T-helper 2 cell (primary cell): ENCODE measurements around the gene EPB41L4A.
"Not testable (repeated sequence)": the region's sequence is repeated elsewhere in the genome, so short reads cannot be mapped to it uniquely, and the experiment has no call there.

Experiments
- DNase-seq, 5 experiments: peaks; one replicate each; pipeline versions ENCODE4 v3.0.0 to v3.0.0-alpha.2; 2012 to 2022

Gene EPB41L4A

DNA sequence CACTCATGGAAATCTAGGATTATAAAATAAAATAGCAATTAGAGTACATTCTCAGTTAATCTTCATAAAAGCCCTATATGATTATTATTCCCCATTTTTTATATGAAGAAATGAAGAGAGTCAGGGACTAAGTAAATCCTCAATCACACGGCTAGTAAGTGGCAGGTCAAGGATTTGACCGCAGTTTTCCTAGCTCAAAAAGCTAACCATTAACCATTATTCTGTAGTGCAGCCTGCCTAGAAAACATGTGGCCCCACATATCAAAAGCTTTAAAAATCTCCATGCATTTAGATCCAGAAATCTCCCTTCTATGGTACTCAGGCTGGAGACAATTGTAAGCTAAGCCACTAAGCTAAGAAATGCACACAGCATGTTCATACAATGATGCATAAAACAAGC lies 21.4 kb downstream of the EPB41L4A start:
- DNase-seq = no peak

DNA sequence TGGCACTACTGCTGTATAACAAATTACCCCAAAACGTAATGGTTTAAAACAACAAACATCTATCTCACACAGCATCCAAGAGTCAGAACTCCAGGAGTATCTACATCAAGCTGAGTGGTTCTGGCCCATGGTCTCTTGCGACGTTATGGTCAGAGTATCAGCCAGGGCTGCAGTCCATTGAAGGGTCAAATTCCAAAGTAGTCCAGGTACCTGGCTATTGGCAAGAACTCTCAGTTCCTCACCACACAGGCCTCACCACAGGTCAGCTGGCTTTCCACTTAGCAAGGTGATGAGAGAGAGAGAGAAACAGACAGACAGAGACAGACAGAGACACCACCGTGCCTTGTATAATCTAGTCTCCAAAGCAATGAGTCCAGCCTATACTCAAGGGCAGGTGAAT lies 22.6 kb downstream of the EPB41L4A start:
- no peak for DNase-seq

DNA sequence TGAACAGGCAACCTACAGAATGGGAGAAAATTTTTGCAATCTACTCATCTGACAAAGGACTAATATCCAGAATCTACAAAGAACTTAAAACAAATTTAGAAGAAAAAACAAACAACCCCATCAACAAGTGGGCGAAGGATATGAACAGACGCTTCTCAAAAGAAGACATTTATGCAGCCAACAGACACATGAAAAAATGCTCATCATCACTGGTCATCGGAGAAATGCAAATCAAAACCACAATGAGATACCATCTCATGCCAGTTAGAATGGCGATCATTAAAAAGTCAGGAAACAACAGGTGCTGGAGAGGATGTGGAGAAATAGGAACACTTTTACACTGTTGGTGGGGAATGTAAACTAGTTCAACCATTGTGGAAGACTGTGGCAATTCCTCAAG lies 23.8 kb downstream of the EPB41L4A start:
- DNase-seq = not testable (repeated sequence)

DNA sequence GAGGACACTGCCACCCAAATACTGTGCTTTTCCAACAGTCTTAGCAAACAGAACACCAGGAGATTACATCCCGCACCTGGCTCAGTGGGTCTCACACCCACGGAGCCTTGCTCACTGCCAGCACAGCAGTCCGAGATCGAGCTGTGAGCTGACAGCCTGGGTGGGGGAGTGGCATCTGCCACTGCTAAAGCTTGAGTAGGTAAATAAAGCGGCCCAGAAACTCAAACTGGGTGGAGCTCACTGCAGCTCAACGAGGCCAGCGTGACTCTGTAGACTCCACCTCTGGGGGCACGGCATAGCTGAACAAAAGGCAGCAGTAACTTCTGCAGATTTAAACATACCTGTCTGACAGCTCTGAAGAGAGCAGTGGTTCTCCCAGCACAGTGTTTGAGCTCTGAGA lies 28.8 kb downstream of the EPB41L4A start:
- no peak for DNase-seq

DNA sequence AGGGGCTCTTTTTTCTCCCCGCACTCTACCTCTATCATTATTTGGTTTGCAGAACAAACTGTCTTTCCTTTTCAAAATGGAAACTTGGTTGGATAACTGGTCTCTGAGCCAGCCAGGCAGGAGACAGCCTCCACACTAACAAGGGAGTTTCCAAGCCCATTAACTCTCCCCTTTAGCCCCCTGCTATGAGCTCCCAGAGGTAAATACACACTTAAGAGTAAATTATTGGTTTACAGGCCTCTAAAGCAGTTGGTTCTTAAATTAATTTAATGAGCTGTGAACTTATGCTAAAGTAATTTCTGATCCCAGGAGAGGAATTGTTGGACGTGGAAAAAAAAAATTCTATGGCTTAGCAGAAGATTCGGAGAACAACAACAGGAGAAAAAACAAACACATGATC lies 30.3 kb downstream of the EPB41L4A start:
- DNase-seq = no peak

DNA sequence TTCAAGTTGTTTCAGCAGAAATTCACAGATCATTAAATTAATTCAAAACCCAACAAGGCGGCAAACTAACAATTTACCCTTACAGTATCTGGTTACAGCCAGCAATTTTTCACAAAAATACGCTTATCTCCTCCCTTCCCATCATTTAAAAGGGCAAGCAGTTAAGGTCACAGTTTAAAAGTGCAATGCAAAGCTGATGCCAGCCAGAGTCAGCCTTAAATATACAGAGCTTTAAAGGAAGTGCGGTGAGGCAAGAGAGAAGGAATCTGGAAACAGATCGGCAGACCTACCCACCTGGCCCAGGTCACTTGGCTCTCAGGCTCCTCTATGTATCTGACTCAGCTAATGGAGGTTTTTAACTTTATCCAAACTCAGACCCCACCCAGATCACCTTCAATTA lies 31.0 kb downstream of the EPB41L4A start:
- no peak for DNase-seq

DNA sequence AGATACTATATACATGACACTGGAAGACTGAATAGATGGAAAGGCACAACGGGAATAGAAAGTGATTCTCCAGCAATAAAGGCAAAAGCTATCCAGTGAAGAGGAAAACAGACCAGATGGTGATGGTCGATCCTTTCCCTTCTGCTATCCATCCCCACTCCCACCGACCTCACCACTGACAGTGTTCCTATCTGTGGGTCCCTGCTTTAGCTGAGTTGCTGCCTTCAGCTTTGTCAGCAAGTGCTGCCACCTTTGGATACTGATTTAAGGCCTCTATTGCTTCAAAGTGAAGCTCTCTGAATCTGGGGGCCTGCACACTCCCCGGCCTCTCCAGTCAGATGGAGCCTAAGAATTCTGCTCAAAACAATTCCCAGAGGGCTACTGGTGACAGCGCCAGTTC lies 32.3 kb downstream of the EPB41L4A start:
- no peak for DNase-seq

DNA sequence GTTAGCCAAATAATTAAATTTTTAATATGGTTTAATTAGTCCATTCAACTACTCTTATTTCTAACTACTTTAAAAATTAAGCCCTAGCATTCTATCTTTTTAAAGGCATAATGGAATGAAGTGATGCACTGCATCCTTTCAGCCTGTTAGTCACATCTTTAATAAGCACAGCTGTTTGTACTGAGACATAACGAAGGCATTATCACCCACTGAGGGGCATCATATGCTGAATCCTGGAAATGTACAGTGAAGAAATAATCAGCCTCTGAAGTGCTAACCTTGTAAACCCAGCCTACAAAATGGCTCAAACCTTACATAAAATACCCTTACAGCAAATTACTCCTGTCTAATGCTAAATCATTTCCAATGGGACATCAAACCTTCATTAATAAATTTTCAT lies 33.1 kb downstream of the EPB41L4A start:
- no peak for DNase-seq

DNA sequence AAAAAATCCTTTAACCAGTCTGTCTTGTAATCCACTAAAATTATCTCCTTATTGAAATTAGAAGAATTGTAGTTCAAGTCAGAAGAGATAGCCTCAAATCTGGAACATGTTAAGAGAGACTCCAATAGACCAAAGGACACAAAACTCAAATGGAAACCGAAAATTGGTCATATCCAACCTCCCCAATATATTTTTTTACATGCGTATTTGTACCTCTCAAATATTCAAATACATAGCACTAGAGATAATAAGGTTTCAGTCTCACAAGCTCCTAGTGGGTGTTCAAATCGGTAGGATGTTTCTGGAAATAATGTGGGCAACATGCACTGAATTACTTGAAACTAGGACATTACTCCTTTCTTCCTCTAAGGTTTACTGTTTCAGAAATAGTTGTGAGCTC lies 33.5 kb downstream of the EPB41L4A start:
- DNase-seq = no peak

DNA sequence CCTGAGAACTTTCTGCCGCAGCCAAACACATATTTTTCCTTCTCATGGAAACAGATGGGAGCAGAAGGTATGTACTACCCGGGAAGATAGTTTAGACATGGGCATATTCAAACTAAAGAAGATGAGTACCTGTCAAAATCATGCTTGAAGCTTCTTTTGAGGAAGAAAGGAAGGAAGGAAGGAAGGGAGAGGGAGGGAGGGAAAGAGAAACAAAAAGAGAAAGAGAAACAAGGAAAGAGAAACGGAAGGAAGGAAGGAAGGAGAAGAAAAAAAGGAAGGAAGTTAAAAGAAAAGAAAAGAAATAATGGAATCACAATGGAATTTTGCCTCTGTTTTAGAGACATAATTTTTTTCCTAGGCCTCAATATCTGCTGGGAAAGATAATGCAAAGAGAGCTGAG lies 34.6 kb downstream of the EPB41L4A start:
- DNase-seq = no peak

DNA sequence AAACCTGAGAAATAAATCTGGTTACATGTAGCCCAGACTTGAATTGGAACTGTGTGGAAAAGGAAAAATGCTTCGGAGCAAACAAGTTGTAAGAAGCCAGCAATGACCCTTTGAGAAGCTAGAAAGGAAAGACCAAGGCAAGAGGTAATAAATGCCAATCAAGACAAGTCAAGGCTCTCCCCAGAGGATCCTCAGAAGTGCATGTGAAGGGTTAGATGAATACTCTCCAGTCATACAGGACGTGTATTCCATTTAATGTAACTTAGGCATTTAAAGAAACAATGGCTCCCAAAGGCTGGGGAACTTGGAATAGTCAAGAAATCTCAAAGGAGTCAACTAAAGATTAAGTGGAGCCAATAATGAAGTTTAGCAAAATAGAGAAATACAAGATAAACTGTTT lies 36.2 kb downstream of the EPB41L4A start:
- no peak for DNase-seq

DNA sequence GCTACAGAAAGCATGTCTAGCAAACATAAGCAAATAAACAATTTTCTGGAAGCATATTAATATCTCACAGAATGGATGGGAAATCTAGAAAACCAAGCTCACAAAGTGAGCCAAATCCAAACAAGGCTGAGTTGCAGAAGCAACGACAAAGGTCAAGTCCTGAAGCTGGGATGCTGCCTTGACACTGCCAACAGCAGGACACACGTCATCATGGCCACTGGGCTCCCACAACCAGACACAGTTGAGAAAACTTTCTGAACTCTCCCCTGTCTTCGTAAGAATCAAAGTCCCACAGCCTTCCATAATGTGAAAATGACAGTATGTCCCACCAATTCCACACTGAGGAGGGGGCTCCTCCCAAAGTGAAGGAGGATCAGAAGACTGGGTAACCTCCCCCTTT lies 37.6 kb downstream of the EPB41L4A start:
- DNase-seq = no peak

DNA sequence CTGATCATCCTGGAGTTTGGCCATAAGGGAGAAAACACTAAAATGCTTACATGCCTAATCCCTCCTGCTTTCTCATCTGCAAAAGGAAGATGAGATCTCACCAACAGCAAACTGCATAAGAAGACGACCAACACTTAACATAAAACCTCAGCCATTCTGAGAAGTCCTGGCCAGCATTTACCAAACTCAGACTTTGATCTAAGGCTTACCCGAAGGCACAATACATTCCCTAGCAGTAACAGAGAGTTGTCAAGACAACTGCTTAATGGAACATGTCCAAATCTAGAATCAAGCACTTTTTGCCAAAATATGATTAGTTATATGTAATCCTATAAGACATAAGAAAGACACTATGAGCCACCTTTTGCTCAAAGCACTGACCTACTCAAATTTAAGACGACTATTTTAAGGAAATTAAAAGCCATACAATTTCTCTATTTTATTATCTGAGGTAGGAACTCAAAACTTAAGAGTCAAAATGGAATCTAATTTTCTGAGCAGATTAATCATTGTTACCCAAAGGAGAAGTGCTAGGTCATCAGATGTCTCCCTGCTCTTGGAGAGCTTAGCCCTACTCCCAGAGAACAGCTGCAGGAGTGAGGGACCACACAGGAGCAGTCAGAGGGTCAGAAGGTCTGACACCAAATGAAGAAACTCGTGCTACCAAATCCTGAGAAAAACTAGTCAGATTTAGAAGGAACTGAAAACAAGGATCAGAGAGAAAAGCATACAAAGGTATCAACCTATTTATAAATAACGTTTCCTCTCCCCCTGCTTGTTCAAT lies 39.3 kb downstream of the EPB41L4A start:
- no peak for DNase-seq

DNA sequence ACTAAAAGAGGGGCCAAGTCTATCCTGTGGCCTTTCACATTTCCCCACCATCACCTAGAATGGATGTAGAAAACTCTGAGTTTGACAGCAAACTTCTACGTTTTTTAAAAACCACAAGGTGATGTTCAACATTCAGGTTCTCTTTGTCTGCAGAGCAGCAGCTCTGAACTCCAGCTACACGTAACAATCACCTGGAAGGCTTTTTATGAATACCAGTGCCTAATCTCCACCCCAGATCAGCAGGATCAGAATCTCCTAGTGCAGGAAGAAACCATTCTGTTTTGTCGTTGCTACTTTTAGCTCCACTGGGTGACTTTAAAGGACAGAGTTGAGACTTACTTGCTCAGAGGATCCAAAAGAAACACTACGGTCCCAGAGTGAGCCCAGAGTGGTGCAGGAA lies 44.3 kb downstream of the EPB41L4A start:
- DNase-seq = no peak

DNA sequence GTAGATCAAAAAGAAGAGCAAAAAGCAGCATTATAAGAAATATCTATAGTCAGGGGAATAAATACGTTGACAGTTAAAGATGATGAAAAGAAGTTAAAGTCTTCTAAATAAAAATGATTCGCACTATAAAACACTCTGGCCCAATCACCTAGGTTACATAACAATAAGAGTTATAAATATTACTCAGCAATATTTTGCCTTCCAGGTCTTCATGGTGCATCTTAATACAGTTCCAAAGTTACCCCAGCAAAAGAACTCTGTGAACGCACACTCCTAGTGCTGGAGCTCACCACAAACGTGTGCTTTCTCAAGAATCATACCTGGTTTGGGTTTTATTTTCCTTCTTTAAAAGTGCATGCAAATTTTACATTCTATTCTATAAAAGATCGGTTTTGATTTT lies 44.7 kb downstream of the EPB41L4A start:
- no peak for DNase-seq

DNA sequence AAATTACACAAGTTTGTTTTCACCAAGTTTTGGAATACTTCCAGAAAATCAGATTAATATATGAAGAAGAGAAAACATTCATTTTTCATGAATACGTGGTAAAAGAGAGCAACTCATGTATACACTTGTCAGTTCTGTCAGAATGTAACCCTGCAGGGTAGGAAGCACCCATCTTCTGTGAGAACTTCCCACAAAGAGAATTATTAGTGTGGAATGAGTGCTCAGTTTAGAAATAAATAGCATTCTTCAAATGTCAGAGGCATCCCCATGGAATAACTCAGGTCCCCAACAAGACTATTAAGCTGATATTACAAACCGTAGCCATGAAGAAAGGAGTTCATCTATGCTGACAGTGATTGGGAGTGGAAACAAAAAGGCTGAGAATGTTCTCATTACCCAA lies 45.2 kb downstream of the EPB41L4A start:
- DNase-seq = no peak

DNA sequence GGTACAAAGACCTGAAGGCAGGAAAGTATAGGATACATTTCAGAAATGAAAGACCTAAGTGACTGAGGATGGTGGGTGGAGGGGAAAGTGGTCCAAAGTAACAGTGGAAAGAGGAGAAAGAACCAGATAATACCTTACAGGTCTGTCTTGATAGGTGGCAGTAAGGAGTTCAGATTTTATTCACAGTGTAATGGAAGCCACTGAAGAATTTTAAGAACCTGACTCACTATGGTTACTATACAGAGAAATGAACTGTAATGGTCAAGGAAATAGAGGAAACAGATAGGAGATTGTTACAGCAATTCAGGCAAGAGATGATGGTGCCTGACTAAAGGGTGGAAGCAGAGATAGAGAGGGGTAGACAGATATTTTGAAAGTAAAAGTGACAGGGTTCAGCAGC lies 46.5 kb downstream of the EPB41L4A start:
- no peak for DNase-seq

DNA sequence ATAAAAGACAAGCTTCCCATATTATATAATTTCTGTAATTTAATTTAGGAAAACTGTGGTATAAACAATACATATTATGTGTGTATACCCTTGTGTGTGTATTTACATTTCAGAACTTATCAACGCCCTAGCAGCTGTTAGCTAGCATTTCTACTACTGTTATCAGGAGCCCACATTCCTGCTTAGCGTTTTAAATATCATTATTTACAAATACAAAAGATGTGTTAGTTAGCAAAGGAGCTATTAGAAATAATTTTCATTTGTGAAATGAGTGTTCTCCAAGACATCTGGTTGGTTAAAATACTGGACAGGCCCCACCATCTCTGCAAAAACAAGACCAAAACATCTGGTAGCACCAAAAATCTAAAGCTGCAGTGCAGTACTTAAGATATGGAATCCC lies 48.0 kb downstream of the EPB41L4A start:
- DNase-seq = no peak

DNA sequence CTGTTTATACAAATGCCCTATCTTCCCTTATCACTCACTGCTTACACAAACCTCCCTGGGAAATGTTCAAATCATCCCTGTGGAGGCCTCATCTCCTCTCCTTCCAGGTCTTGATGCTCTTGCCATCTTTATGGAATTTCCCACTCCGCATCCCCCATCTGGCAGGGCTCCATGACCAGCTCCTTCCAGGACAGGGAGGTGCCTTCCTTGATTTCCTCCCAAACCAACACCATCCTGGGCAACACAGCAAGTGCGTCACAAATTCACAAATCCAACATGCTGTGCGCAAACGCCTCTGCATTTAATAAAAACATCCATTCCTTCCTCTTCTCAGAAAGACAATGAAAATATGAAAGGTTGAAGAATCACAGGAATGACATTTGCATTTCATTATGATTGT lies 51.7 kb downstream of the EPB41L4A start:
- DNase-seq = no peak

DNA sequence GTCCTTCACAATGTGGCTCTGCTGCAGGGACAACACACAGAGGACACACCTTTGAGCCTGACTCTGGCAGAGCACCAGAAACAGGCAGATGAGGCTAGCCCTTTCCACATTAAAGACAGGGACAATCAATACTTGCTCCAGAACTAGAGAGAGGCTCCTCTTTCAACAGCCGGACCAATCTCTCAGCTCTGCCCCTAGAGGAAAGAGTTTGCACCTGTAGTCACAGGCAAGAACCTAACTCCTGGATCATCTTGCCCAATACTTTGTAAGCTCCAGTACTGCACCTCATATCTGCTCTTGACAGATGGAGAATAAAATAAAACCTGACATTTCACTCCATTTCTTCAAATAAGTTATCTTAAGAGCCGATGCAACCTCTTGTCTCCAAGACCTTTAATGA lies 52.1 kb downstream of the EPB41L4A start:
- no peak for DNase-seq

DNA sequence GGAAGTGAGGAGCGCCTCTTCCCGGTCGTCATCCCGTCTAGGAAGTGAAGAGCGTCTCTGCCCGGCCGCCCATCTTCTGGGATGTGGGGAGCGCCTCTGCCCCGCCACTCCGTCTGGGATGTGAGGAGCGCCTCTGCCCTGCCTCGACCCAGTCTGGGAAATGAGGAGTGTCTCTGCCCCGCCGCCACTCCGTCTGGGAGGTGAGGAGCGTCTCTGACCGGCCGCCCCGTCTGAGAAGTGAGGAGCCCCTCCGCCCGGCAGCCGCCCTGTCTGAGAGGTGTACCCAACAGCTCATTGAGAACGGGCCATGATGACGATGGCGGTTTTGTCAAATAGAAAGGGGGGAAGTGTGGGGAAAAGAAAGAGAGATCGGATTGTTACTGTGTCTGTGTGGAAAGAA lies 58.3 kb downstream of the EPB41L4A start:
- not testable (repeated sequence) for DNase-seq

DNA sequence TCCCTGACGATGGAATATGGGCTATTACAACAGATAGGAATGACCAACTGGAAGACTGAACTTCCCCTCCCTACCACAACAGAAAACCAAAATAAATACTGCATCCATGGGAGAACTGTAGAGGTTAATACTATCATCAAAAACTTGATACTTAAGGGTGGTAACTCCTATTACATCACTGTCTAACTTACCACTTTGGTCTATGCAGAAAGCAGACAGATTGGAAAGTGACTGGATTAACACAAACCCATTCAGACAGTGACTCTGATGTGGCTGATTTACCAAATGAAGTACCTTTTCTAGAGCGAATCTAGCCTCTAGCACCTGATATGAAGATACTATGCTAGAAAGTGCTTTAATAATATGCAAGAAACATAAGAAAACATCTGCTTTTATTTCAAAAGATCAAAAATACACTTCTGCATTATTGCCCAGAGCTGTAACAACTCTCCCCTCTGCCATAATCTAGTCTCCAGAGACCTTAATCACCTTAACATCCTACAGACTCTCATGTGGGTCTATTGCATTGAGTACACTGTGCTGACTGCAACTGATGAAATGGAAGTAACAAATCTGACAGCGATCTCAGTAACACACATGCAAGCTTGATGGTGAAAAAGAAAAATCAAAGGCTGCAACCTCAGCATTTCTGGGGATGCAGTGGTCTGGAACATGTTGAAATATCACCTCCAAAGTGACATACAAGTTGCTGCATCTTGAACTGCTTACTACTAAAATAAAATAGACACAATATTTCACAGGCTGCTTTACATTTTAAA lies 62.7 kb downstream of the EPB41L4A start:
- DNase-seq = no peak

DNA sequence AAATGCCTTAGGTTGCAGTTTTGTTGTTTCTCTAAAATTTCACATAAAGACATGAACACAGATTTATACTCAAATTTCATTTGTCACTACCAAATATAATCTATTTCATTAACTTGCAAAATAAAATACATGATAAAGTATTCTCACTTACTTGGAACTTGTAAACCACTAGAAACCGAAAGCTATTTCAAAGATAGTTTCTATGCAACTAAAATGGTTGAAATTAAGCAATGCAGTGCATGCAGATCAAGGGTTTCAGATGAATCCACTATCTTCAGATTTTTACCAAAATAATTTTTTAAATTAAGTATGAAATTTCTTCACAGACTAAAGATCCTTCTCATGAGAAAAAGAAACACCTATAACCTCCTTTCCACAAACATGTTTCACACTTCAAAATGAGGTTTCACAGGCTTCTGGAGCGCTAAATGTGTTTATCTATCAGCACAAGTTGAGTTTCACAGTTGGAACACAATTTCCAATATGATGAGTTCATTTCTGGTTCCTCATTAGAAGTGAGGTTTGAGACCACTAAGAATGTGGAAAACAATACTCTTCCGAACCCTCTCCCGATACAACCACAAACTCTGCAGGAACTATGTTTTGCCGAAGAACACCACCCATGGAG lies 63.9 kb downstream of the EPB41L4A start:
- no peak for DNase-seq

DNA sequence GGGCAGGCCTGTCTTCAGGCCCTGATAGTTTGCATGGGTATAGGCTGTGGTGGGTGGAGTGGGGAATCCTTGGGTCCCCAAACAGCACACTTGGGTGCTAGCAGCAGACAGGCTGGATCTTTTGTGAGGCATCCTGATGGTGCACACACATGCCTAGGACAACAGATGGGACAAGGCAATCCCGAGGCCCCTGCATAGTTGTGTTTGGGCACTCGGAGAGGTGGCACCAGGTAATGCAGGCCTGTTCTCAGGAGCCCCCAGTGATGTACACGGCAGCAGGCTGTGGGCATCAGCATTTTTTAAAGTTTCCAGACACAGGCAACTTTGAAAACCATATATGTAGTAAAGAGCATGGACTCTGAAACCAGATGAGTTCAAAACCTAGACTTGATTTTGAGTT lies 65.4 kb downstream of the EPB41L4A start:
- DNase-seq = no peak
